Stimulated activated CD4-positive, alpha-beta T cell treated with anti-CD3 and anti-CD28 coated beads, Interleukin-12 subunit alpha, Interleukin-12 subunit beta, amount 100 ng/mL, for 4 hours (primary cell): Measurements from ENCODE around the gene PLEKHA1.

ENCODE experiments used
- DNase-seq: peaks from one replicate; pipeline ENCODE4 v3.0.0-alpha.2; 2020

The PLEKHA1 gene

GRCh38 chr10:122347170-122347841 is 27.2 kb upstream of the PLEKHA1 start:
- no peak for DNase-seq

GRCh38 chr10:122348512-122348911 is 26.0 kb upstream of the PLEKHA1 start:
- no peak for DNase-seq

GRCh38 chr10:122348935-122349361 is 25.6 kb upstream of the PLEKHA1 start:
- DNase-seq, result no peak

- no peak for DNase-seq
These were observed 24.6 kb upstream of the PLEKHA1 start for GRCh38 chr10:122349758-122350369.

- DNase-seq, result no peak
These were observed 23.6 kb upstream of the PLEKHA1 start for GRCh38 chr10:122350893-122351292.

GRCh38 chr10:122352817-122353525 is 21.5 kb upstream of the PLEKHA1 start:
- DNase-seq, result no peak

GRCh38 chr10:122354383-122354782 is 20.1 kb upstream of the PLEKHA1 start:
- DNase-seq, result no peak

- no peak for DNase-seq
These were observed 16.8 kb upstream of the PLEKHA1 start for GRCh38 chr10:122357685-122358084.

GRCh38 chr10:122359621-122360020 is 14.9 kb upstream of the PLEKHA1 start:
- no peak for DNase-seq

GRCh38 chr10:122361046-122361445 is 13.5 kb upstream of the PLEKHA1 start:
- no peak for DNase-seq

- DNase-seq, result no peak
These were observed 12.4 kb upstream of the PLEKHA1 start for GRCh38 chr10:122362031-122362592.

GRCh38 chr10:122362621-122363020 is 11.9 kb upstream of the PLEKHA1 start:
- DNase-seq, result no peak

- DNase-seq, result no peak
These were observed 11.2 kb upstream of the PLEKHA1 start for GRCh38 chr10:122363311-122363710.

GRCh38 chr10:122363722-122364463 is 10.6 kb upstream of the PLEKHA1 start:
- no peak for DNase-seq

- no peak for DNase-seq
These were observed 5.8 kb upstream of the PLEKHA1 start for GRCh38 chr10:122368502-122369254.

GRCh38 chr10:122373108-122373507 is 1.4 kb upstream of the PLEKHA1 start:
- DNase-seq, result no peak

GRCh38 chr10:122373721-122374120 is 787 bp upstream of the PLEKHA1 start:
- no peak for DNase-seq

GRCh38 chr10:122374859-122375678 is 561 bp downstream of the PLEKHA1 start:
- peak; percentile 64 for DNase-seq

- DNase-seq, result no peak
These were observed 1.2 kb downstream of the PLEKHA1 start for GRCh38 chr10:122375679-122376160.

GRCh38 chr10:122376364-122376961 is 2.0 kb downstream of the PLEKHA1 start:
- no peak for DNase-seq

GRCh38 chr10:122379041-122379440 is 4.5 kb downstream of the PLEKHA1 start:
- no peak for DNase-seq
